NCI-H2171 treated with DMSO at 0.1 percent for 48 hours (cell line): ENCODE results near the gene POU5F1.

Source experiments
- DNase-seq: peaks from one replicate; lab custom pipeline; 2025; lab: John Stamatoyannopoulos, UW

The POU5F1 gene

DNA sequence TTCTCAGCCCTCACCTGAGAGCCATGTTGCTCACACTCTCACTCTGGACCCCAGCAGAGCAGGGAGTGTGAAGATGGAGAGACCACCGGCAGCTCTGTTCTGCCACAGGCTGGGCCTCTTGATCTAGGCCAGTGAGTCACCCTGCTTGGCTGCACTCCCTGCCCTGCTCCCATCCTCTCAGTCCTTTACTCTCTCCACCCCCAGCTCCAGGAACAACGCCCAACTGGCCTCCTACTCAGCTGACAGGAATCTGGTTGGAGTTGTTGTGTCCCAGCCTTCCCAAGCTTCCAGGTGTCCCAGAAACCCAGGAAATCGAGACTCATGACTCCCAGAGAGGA is 56.0 kb downstream of the POU5F1 start, which contains the start of gene PSORS1C1:
Gene PSORS1C1 (plus strand): TSS at position 260 of the 338 bp plus-strand sequence. CDS start 14,833 bp downstream, outside the sequence.
- no peak for DNase-seq
